H7 (cell line): Measurements from ENCODE around the gene DST. TPM values are rescaled to one million over a fixed set of nuclear protein-coding genes. Genes with fewer than 3 reads are reported as not detected.
A peak's percentile ranks its signal among the peaks of the same experiment; 100 is the strongest.
"Not testable (repeated sequence)": the region's sequence is repeated elsewhere in the genome, so short reads cannot be mapped to it uniquely, and the experiment has no call there.

ENCODE experiments used
- DNase-seq: peaks from one replicate; pipeline ENCODE4 v3.0.0; 2012
- H3K27me3 ChIP-seq: 2 replicates; pipeline ENCODE4 v1.6.0; 2011; ENCODE audit warnings: mild to moderate bottlenecking, low read length; ENCODE audit not compliant: control insufficient read depth, insufficient read depth
- H3K36me3 ChIP-seq: replicated peaks from 2 replicates; pipeline ENCODE4 v1.5.1; 2011; ENCODE audit warnings: low read length; ENCODE audit not compliant: control insufficient read depth, insufficient read depth
- H3K4me3 ChIP-seq: 2 replicates; pipeline ENCODE4 v1.5.1; 2011; ENCODE audit warnings: low read depth, mild to moderate bottlenecking, control low read depth, low read length, moderate library complexity; ENCODE audit not compliant: insufficient read depth
- total RNA-seq: library from RNA; depleted of rRNA; stranded (reverse); fragments of >200 nt; shearing (Covaris generic); gene quantifications from 2 replicates; pipeline ENCODE4 v1.2.3, GENCODE V29; 2014

Gene DST
- total RNA-seq, 1 experiment from 2014 or later = 49.2 TPM

GRCh38 chr6:56581296-56581925 lies 61.3 kb downstream of the DST start:
- H3K4me3 ChIP-seq = no peak overlapping the region
- H3K27me3 ChIP-seq = no peaks in the 10 kb centered on the region
- no peak for DNase-seq
- peaks cover 4% of the 10 kb centered on the region for H3K36me3 ChIP-seq

- Histone ChIP-seq H3K36me3 (peaks cover 4% of the 10 kb centered on the region), H3K4me3 (no peak overlapping the region), H3K27me3 (no peaks in the 10 kb centered on the region)
- DNase-seq = no peak
Measured at GRCh38 chr6:56580271-56580670, 62.4 kb downstream of the DST start.

DNA sequence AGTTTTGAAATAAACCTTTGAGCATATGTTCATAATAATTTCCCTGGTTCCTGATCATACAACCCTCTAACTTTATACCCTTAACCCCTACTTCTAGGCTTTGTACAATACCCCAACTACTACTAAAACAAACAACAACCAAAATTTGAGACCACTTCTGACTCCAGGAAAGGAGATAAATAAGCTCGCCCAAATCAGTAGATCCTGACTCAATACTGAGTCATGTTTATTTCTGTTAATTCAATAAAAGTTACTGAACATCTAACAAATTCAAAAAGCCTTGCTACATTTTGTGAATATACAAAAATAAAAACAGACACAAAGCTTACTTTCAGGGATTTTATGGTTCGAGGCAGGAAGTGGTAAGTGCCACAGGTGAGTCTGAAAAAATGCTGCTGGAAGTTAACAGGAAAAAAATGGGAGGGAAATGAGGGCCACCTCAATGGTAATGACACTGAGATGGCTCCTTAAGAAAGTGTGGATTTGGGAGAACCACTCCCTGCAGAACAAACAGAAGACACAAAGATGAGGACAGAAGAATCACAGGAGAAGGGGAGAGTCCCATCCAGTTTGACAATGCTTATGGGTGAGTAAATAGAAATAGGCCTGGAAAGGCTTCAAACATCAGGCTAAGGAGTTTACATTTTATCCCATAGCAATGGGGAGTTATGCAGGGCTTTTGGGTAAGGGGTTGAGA lies 63.4 kb downstream of the DST start:
- DNase-seq = no peak
- no peaks in the 10 kb centered on the region for H3K27me3 ChIP-seq
- peaks cover 4% of the 10 kb centered on the region for H3K36me3 ChIP-seq
- H3K4me3 ChIP-seq = no peak overlapping the region

GRCh38 chr6:56575736-56576135 lies 67.0 kb downstream of the DST start:
- Histone ChIP-seq H3K4me3 (no peak overlapping the region), H3K36me3 (peaks cover 9% of the 10 kb centered on the region), H3K27me3 (no peaks in the 10 kb centered on the region)
- no peak for DNase-seq

GRCh38 chr6:56574292-56574691 lies 68.4 kb downstream of the DST start:
- H3K36me3 ChIP-seq = peaks cover 11% of the 10 kb centered on the region
- no peaks in the 10 kb centered on the region for H3K27me3 ChIP-seq
- H3K4me3 ChIP-seq = no peak overlapping the region
- DNase-seq = no peak

DNA sequence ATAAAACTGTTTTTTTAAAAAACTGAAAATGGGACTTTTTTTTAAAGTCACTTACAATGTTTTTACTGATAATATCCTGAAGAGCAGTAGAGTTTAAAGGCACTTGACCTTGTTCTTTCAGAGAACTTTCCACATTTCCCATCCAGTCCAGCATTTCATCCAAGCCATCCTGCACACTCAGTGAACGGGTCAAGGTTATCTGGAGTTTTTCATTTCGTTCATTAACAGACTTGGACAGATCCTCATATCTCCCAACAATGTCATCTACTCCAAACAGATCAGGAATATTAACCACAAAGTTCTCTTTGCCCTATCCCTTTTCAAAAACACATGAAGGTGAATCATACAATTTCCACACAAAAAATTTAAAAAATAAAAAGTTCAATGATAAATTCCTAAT lies 69.1 kb downstream of the DST start:
- Histone ChIP-seq H3K36me3 (peaks cover 9% of the 10 kb centered on the region), H3K27me3 (no peaks in the 10 kb centered on the region), H3K4me3 (no peak overlapping the region)
- DNase-seq = no peak

DNA sequence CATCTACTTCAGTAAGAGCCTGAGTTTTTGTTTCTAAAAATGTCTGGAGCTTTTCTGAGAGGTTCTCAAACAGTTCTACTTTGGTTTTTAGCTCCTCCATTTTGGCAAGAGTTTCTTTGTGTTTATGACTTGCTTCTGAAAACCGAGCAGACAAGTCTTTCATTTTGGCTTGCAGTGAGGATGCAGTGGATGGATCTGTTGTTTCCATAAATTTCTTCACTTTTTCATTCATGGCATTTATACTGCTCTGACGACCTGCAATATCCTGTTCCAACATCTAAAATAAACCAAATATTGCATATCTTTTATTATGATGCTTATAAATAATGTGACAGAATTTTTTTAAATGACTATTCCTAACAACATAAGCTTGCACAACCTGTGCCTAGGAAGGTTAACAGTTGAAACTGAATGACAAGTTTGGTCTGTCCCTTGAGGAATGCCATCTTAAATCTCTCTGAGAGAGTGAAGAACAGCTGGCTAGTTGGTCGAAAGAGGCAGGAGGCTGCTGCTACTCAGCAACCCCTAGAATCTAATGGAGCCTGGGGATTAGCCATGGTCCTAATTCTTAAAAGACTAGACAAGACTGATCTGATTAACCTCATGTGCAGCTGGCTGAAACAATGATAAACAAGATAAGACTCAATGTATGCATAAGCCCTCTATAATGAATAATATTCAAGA lies 69.8 kb downstream of the DST start:
- Histone ChIP-seq H3K27me3 (no peaks in the 10 kb centered on the region), H3K4me3 (no peak overlapping the region), H3K36me3 (peaks cover 7% of the 10 kb centered on the region)
- no peak for DNase-seq

DNA sequence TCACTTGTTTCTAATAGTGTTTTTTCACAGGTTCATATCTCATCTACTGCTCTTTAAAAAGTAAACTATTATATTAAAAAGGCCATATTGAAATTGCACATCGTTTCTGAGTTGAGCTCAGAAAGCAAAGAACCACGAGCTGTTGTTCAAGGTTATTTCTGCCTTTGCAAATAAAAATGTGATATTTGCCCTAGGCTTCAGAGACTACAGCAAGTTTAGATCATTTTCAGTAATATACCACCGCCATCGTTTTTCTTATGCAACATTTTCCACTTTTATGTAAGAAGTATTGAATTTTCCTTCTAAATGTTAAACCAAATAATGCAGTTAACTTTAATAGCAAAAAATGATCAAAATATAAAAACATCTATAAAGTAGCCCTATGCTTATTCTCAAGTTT lies 71.1 kb downstream of the DST start:
- DNase-seq = no peak
- no peak overlapping the region for H3K4me3 ChIP-seq
- peaks cover 7% of the 10 kb centered on the region for H3K36me3 ChIP-seq

GRCh38 chr6:56570413-56571359 lies 72.0 kb downstream of the DST start:
- peak; percentile 5 for DNase-seq
- Histone ChIP-seq H3K4me3 (no peak overlapping the region), H3K36me3 (peaks cover 8% of the 10 kb centered on the region), H3K27me3 (no peaks in the 10 kb centered on the region)

More for the DNA sequence above, 71.1 kb downstream of the DST start:
- H3K27me3 ChIP-seq = no peaks in the 10 kb centered on the region

- DNase-seq = peak; percentile 6
- Histone ChIP-seq H3K36me3 (peaks cover 5% of the 10 kb centered on the region), H3K27me3 (no peaks in the 10 kb centered on the region), H3K4me3 (no peak overlapping the region)
Measured at GRCh38 chr6:56567501-56567900, 75.2 kb downstream of the DST start.

DNA sequence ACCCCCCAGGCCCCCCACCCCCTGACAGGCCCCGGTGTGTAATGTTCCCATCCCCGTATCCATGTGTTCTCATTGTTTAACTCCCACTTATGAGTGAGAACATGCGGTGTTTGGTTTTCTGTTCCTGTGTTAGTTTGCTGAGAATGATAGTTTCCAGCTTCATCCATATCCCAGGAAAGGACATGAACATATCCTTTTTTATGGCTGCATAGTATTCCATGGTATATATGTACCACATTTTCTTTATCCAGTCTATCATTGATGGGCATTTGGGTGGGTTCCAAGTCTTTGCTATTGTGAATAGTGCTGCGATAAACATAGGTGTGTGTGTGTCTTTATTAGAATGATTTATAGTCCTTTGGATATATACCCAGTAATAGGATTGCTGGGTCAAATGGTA lies 80.0 kb downstream of the DST start:
- not testable (repeated sequence) for DNase-seq, H3K27me3 ChIP-seq, H3K4me3 ChIP-seq, H3K36me3 ChIP-seq

GRCh38 chr6:56556751-56557540 lies 85.7 kb downstream of the DST start:
- Histone ChIP-seq H3K4me3 (no peak overlapping the region), H3K36me3 (peaks cover 12% of the 10 kb centered on the region), H3K27me3 (no peaks in the 10 kb centered on the region)
- no peak for DNase-seq

GRCh38 chr6:56555438-56555872 lies 87.2 kb downstream of the DST start:
- H3K27me3 ChIP-seq = no peaks in the 10 kb centered on the region
- no peak overlapping the region for H3K4me3 ChIP-seq
- DNase-seq = no peak
- peaks cover 10% of the 10 kb centered on the region for H3K36me3 ChIP-seq
